OCI-M1 (cell line): ENCODE results near the gene EXOSC6.
"Not testable (repeated sequence)": the region's sequence is repeated elsewhere in the genome, so short reads cannot be mapped to it uniquely, and the experiment has no call there.

Source experiments
- DNase-seq: peaks from one replicate; lab custom pipeline; 2025; lab: John Stamatoyannopoulos, UW

Gene EXOSC6

DNA sequence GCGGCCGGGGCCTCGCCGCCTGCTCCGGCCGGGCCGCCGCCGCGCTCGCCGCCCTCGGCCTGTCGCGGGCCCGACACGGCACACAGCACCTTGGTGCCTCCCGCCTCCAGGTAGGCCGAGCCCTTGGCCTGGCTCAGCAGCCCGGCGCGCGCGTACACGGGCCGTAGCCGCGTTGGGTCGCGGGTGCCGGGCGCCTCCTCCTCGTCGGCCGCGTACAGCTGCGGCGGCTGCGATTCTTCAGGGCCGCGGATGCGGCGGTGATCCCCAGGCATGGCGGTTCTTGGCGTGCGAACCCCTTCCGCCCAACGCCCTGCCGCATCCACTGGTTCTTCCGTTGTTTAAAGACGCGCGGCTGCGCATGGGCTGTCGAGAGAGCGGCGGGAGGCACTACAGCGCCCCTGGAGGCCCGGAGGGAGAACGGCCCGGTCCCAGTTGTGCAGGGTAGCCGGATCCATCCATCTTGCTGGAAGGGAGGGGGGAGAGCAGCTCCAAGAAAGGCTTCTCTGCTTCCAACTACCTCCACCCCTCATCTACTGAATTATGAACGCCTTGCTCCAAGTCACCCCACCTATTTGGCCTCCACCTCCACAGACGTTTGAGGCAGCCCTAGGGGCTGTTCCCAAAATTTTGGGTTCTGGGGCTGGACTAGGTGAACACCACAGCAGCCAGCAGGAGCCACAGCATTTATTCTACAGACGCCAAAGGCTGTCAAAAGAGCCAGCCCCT is at the start of gene EXOSC6:
Gene EXOSC6 (minus strand): TSS at position 312 of the 726 bp plus-strand sequence. CDS start 40 bp downstream, at position 272.
- DNase-seq = peak; percentile 98

DNA sequence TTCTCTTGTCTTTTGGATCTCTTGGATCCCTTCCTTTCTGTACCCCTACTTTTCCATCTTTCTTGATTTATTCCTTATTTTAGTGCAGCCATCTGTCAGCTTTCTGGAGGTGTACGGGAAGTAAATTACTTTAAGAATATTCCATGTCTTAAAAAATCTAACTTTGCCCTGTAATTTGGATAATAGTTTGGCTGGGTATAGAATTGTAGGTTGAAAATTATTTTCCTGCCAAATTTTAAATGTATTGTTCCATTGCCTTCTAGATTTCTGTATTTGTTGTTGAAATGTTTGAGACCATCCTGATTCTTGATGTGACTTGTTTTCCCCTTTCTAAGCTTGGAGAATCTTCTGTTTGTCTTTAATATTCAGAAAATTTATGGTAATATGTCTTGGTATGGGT is 49.4 kb upstream of the EXOSC6 start:
- DNase-seq = no peak

DNA sequence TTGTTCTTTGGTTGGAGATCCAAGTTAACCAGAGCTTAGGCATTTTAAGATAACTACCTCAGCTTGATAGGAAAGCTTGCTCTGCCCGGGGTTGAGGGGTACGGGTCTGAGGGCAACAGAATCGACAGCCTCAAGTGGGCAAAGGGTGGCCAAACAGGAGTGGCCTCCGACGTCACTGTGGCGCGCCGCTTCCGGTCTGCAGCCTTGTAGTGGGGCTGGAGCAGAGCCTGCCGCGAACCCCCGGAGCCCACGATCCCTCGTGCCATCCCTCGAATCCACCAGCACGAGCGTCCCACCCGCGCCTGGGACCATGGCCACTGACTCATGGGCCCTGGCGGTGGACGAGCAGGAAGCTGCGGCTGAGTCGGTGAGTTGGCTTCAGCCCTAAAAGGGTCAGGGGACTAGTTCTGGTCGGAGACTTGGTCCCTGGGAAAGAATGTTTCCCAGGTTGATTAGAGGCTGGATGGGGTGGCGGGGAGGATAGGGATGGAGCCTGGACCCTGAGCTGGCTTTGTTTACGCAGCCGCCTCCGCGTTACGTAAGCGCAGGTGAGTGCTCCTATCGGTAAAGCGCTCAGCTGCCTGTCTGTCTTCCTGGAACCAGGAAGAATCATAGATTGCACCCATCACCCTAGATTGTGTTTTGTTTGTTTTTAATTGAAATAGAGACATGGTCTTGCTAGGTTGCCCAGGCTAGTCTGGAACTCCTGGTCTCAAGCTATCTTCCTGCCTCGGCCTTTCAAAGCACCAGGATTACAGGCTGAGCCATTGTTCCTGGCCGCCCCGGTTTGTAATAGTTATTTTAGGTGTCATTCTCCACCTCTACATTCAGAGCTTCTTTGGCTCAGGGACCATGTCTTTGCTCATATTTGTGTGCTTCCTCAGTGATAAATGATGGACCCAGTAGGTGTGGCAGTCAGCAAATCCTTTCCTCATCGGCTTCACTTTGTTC is 47.5 kb upstream of the EXOSC6 start, which contains the start of gene DDX19B:
Gene DDX19B (plus strand): TSS at position 199 of the 951 bp plus-strand sequence. CDS start 112 bp downstream, at position 311.
- peak; percentile 79 for DNase-seq

DNA sequence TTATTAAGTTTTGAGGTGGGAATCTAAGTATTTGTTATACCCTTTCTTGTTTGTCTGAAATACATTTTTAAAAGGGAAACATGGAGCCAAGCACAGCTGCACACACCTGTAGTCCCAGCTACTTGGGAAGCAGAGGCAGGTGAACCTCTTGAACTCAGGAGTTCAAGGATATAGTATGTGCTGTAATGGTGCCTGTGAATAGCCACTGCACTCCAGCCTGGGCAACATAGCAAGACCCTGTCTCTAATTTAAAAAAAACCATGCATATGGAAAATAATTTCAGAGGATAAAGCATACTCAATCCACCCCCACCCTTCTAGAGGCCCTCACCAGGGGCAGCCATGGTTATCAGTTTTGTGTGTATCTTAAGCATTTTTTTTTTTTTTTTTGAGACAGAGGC is 43.9 kb upstream of the EXOSC6 start:
- DNase-seq = no peak

DNA sequence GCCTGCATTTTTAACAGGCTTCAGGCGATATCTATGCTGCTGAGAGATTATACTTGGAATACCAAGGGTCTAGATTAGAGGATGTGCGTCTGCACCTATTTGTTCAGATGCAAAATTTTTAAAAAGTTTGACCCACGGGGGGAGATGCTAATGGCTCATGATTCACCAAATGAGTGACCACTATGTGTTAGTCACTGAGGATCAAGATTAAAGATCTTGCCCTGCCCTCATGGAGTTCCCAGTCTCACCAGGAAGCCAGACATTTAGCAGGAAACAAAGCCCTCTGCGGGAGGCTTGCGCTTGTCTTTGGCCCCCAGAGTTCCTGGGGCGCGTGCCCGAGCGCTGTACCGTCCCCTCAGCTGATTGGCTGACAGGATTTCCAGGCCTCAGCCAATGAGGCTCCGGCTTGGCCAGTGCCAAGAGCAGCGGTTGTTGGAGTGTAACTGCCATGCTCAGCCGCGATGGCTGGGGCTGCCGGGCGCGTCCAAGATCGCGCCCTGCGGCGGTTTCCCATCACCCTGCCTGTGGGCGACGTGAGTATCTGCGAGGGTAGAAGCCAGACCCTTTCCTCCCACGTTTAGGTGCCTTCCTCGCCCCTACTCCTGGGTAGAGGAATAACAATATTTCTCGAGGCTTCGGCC is 42.8 kb upstream of the EXOSC6 start:
- DNase-seq = no peak

DNA sequence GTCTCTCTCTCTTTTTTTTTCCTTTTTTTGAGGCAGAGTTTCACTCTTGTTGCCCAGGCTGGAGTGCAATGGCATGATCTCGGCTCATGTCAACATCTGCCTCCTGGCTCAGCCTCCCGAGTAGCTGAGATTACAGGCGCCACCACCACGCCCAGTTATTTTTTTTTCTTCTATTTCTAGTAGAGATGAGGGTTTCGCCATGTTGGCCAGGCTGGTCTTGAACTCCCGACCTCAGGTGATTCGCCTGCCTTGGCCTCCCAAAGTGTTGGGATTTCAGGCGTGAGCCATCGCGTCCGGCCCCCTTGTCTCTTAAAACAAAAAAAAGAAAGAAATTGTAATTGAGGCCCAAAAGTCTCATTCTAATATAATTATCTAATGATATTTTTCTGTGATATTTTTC is 40.4 kb upstream of the EXOSC6 start:
- DNase-seq = not testable (repeated sequence)

DNA sequence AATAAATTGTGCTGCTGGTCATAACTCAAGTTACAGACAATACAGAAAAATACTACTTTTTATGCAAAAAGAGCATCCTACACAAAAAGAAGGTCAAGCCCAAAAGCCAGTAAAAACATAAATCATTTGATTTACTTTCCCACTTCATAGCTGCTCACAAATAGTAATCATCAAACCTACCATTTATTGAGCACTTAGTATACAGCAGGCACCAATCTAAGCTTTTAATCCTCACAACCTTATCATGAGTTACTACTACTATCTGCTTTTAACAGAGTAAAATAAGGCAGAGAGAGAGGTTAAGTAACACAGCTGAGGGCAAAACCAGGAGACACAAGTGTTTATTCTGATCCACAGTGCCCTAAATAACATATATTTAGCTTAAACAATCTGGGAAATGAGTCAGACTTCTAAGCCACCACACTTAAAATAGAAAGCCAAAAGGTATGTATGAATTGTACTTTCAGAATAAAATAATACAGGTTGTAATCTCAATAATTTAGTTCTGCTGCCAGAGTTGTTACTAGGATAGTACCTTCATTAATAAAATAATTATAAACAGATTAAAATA is 39.3 kb upstream of the EXOSC6 start:
- DNase-seq = peak; percentile 51

DNA sequence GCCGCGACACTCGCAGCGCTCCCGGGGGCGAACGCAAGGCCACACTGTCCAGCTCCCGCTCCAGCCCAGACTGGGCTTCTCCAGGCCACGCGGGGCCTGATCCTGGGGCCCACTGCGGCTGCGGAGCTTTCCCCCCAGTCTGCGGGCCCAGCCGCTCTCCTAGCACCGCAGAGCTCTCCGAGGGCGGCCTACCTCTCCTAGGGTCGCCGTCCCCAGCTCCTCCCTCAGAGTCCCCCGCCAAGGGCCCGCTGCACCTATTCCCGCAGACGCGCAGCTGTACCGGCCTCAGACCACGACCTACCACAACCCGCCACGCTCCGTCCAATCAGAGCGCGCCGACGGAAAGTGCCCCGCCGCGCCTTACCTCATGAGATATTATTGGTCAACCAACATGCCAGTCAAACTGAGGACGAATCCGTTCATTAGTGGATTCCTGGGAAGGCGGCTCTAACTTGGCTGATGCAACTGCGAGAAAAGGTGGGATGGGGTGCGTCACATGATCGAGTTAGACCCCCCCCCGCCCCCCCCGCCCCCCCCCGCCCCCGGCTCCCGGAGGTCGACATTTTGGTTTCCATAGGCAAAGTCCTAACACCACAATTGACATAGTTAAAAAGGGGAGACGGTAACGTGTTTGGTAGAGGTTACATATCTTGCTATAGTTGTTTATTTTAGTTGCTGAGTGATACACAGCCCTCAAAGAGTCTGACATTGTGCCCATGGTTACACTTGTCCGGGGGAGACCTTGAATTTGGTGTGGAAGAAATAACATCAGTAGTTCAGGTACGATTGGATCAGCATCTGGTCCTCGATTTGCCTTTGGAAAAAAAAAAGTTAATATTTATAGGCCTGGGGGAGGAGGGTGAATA is 37.7 kb upstream of the EXOSC6 start, which contains the start of gene AARS1:
Gene AARS1 (minus strand): TSS at position 278 of the 866 bp plus-strand sequence. CDS start 6,743 bp downstream, outside the sequence.
- peak; percentile 99 for DNase-seq

DNA sequence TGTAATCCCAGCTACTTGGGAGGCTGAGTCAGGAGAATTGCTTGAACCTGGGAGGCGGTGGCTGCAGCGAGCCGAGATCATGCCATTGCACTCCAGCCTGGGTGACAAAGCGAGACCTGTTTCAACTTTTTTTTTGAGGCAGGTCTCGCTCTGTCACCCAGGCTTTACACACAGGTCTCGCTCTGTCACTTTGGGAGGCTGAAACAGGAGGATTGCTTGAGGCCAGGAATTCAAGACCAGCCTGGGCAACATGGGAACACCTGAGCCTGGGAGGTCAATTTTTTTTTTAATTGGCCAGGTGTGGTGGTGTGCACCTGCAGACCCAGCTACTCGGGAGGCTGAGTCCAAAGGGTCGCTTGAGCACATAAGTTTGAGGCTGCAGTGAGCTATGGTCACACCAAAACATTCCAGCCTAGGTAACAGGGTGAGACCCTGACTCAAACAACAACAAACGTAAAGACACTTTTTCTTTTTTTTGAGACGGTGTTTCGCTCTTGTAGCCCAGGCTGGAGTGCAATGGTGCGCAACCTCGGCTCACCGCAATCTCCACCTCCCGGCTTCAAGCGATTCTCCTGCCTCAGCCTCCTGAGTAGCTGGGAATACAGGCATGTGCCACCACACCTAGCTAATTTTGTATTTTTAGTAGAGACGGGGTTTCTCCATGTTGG is 35.7 kb upstream of the EXOSC6 start:
- not testable (repeated sequence) for DNase-seq

DNA sequence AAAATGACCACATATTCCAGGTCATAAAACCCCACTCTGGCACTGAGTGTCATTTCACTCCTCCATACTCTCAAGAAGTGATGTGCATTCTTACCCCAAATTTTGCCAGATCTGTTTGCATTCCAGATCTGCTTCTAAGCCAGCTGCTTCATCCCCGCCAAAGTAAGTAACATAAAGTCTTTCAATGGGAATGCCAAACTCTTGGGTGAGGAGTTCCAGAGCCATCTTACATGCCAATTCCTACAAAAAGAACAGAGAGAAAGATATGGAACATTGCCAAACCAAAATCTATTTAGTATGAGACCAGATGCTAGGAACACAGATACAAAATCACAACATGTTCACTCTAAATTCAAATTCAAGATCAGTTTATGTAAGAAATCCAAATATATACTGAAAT is 24.7 kb upstream of the EXOSC6 start:
- no peak for DNase-seq

DNA sequence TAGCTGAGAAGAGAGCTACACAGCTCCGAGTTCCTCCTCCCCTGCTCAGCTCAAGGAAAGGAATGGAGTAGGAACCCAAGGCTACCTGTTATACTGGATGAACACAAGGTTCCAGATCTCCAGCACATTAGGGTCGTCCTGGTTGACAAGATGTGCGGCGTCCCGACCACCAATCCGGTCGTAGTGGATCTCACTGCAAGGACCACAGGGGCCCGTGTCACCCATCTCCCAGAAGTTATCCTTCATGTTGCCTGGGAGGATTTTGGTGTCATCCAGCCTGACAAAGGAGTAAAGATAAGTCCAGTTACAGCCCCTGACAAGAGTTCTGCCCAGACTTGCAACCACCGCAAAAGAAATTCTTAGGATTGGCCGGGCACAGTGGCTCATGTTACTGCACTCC is 20.0 kb upstream of the EXOSC6 start:
- no peak for DNase-seq

DNA sequence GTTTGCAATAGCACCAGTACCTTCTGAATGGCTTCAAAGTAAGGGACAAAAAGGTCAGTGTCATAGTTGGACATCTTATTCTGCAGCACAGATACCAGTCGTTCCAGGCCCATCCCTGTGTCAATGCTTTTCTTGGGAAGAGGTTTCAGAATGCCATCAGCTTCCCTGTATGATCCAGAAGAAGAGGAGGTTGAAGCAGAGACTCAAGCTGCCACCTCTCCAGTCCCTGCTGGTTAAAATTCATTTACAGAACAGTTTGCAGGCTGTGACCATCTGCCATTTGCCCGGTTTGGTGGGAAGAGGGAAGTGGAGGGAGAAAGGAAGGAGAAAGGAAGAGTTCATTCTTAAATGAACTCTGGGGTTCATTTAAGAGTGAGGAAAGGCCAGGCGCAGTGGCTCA is 18.4 kb upstream of the EXOSC6 start:
- no peak for DNase-seq

DNA sequence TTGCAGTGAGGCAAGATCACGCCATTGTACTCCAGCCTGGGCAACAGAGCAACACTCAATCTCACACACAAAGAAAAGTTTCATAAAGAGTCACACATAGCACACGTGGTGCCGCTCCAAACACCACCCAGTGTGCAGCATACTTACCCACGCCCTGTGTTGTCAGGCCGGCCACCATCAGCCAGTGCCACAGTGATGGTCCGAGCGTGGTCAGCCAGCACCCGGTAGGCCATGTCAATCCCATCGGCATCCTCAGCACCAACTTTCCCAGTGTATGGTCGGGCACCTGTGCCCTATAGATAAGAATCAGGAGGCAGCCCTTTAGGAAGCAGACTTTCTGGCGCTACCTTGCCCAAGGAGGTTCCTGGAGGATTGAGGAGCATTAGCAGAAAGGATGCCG is 17.7 kb upstream of the EXOSC6 start:
- no peak for DNase-seq

DNA sequence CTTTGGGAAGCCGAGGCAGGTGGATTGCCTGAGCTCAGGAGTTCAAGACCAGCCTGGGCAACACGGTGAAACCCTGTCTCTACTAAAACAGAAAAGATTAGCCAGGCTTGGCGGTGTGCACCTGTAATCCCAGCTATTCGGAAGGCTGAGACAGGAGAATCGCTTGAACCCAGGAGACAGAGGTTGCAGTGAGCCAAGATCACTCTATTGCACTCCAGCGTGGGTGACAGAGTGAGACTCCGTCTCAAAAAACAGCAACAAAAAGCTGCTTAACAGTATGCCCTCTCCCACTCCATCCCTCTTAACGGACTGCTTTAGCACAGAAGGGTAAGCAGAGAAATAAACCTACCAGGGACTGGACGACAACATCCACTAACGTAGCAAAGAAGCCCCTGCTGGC is 16.2 kb upstream of the EXOSC6 start:
- DNase-seq = not testable (repeated sequence)

DNA sequence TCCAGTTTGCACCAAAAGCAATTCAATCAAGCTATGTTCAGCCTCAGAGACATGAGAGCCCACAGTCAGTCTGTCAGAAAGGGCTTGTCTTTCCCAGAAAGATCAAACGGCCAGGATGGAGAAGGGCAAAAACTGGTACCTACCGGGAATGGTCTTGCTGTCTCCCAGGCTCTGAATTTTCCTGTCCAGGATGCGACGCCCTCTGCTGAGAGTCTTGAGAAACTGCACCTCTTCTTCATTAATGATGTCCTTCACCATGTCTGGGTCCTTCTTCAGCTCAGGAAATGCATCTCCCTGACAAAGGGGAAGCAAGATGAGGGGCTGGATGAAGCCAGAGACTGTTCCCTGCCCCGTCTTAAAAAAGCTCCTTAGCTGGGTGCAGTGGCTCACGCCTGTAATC is 15.8 kb upstream of the EXOSC6 start:
- DNase-seq = peak; percentile 45

DNA sequence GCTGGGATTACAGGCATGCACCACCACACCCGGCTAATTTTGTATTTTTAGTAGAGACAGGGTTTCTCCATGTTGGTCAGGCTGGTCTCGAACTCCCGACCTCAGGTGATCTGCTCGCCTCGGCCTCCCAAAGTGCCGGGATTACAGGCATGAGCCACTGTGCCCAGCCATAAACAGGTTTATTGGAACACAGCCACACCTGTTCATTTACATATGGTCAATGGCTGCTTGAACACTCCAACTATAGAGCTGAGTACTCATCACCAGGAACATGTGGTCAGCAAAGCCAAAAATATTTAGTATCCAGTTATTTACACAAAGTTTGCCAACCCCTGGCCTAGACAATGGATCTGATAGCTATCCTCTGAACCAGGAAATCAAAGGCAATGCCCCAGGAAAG is 8.2 kb upstream of the EXOSC6 start:
- not testable (repeated sequence) for DNase-seq

DNA sequence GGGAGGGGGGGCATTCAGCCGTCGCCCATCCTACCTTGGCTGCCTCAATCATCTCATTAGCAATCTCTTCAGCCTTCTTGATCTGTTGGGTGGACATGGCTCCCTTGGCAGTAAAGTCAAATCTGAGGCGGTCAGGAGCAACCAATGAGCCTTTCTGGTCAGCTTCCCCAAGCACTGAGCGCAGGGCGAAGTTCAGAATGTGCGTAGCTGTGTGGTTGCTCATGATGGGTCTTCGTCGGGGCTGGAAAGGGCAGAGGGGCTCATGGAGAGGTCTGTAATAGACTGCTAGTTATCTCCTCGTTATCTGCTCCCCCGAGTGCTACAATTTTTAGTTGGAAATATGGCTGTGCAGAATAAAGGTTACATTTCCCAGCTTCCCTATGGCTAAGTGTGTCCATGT is 7.2 kb upstream of the EXOSC6 start:
- DNase-seq = no peak

DNA sequence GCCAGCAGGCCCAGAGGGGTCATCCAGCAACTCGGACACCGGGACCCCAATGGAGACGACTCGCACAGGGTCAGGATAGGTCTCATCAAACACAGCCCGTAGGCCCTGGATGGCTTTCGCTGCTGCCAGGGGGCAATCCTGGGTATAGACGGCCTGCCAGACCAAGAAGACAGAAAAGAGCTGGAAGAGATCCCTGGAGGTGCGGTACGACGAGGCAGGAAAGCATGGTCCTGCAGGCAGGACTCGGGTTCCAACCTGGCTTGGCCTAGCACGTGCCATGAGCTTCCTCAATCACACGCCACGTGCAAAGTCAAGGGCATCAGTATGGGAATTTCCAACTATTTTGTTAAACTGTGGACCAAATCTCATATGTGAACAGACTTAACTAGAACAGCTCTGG is 6.3 kb upstream of the EXOSC6 start:
- no peak for DNase-seq

DNA sequence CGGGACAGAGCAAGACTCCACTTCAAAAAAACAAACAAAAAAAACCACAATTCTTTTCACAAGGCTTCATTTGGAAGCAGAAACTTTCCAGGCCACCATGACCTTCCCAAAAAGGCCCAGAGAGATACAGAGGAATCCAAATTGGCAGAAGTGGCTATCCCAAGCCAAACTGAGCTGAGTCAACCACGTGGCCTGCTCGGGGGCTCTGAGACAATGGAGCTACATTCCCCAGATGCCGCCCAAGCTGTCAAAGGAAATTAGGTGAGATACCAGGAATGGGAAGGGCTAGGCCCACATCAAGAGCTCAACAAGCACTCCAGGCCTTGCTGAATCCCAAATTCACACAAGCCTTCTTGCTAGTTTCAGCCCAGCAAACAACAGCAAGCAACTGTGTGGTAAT is 5.7 kb upstream of the EXOSC6 start:
- no peak for DNase-seq

DNA sequence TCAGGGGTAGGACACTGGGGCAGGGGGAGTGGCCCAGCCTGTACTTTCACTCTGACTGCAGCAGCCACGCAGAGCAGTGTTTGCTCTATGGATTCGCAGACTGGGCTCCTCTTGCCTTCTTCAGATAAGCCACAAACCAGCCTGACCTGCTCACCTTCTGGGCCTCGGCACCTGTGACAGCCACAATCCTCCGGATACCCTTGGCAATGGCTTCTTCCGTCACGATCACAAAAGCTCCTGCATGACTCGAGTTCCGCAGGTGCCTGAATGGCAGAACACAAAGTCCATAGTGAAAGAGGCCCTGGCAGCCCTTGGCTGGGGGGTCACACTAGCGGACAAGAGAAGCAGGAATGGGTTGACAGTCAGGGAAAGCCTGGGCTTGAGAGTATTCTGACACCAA is 3.8 kb upstream of the EXOSC6 start:
- no peak for DNase-seq

DNA sequence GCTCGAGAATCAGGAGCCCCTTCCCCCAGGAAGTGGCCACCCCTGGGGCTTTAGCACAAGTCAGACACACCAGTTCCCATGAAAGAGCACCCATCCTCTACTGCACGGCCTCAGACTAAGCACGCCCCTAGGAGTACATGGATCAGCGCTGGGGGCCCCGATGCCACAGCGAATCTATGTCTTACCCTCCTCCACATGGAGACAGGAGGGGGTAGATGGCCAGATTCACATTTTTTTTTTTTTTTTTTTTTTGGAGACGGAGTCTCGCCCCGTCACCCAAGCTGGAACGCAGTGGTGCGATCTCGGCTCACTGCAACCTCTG is 3.2 kb upstream of the EXOSC6 start:
- DNase-seq = peak; percentile 9
